Activated CD4-positive, alpha-beta memory T cell treated with anti-CD3 and anti-CD28 coated beads, Interleukin-2, amount 10 ng/mL, durations not matched to agents 7 days and 5 days (primary cell): Measurements from ENCODE around the gene ATP5MC3. TPM values are rescaled to one million over a fixed set of nuclear protein-coding genes. Genes with fewer than 3 reads are reported as not detected.

Source experiments
- CTCF ChIA-PET: fragments of 350-600 bp; sonication (Branson Sonifier 250); formaldehyde crosslinking; loops from one replicate; lab custom pipeline; 2021; ENCODE audit warnings: antibody characterized with exemption, inconsistent platforms; lab: Charles Lee
- POLR2A ChIA-PET: fragments of 350-600 bp; sonication (Branson Sonifier 250); formaldehyde crosslinking; loops from one replicate; lab custom pipeline; 2021; ENCODE audit warnings: antibody characterized with exemption; lab: Charles Lee
- DNase-seq: peaks from one replicate; pipeline ENCODE4 v3.0.0-alpha.2; 2020
- H3K27ac Mint-ChIP-seq: one replicate; pipeline ENCODE4 v1.8.0; 2021; ENCODE audit warnings: mild to moderate bottlenecking, mixed read lengths
- H3K27me3 Mint-ChIP-seq: one replicate; pipeline ENCODE4 v1.8.0; 2021; ENCODE audit warnings: mixed read lengths
- H3K36me3 Mint-ChIP-seq: one replicate; pipeline ENCODE4 v1.8.0; 2021; ENCODE audit warnings: low read depth, mixed read lengths
- H3K4me1 Mint-ChIP-seq: one replicate; pipeline ENCODE4 v1.8.0; 2021; ENCODE audit warnings: mixed read lengths
- H3K4me3 Mint-ChIP-seq: one replicate; pipeline ENCODE4 v1.8.0; 2021; ENCODE audit warnings: mild to moderate bottlenecking, mixed read lengths
- H3K9me3 Mint-ChIP-seq: one replicate; pipeline ENCODE4 v1.8.0; 2021; ENCODE audit warnings: mixed read lengths
- total RNA-seq, 2 experiments: library from RNA; stranded (reverse); gene quantifications; one replicate each; pipeline ENCODE4 v1.2.3, GENCODE V29; 2021

The ATP5MC3 gene
- total RNA-seq, 2 experiments from 2014 or later, result 200 to 210 TPM

GRCh38 chr2:175167076-175167791 is 14.3 kb downstream of the ATP5MC3 start:
- H3K4me3 Mint-ChIP-seq, result peak overlapping the region; percentile 100
- ChIA-PET CTCF (no interaction called here), POLR2A (interaction anchor here (0.8 to 2.2 kb wide), 7 partner anchors 11 to 47 kb away, joined by 3 to 6 read pairs (median 4); no protein-coding TSS in a partner anchor)
- H3K27me3 Mint-ChIP-seq, result no peaks in the 10 kb centered on the region
- peaks cover 61% of the 10 kb centered on the region for H3K4me1 Mint-ChIP-seq
- H3K9me3 Mint-ChIP-seq, result no peaks in the 10 kb centered on the region
- no peak for DNase-seq
- peaks cover 29% of the 10 kb centered on the region for H3K36me3 Mint-ChIP-seq
- H3K27ac Mint-ChIP-seq, result peak overlapping the region; percentile 97

- POLR2A ChIA-PET, result interaction anchor here (0.8 to 2.2 kb wide), 9 partner anchors 11 to 46 kb away, joined by 3 to 6 read pairs (median 4); partner anchors contain the start of gene ATP5MC3
- no peak overlapping the region for H3K27ac Mint-ChIP-seq
- no peak for DNase-seq
- no peaks in the 10 kb centered on the region for H3K9me3 Mint-ChIP-seq
- H3K4me3 Mint-ChIP-seq, result peak overlapping the region; percentile 100
- peaks cover 29% of the 10 kb centered on the region for H3K36me3 Mint-ChIP-seq
- CTCF ChIA-PET, result interaction anchor here (1.1 kb wide), 1 partner anchor 49 kb away, joined by 3 read pairs; no protein-coding TSS in a partner anchor
- peaks cover 55% of the 10 kb centered on the region for H3K4me1 Mint-ChIP-seq
- no peaks in the 10 kb centered on the region for H3K27me3 Mint-ChIP-seq
These were observed 15.2 kb downstream of the ATP5MC3 start for GRCh38 chr2:175166216-175166824.

DNA sequence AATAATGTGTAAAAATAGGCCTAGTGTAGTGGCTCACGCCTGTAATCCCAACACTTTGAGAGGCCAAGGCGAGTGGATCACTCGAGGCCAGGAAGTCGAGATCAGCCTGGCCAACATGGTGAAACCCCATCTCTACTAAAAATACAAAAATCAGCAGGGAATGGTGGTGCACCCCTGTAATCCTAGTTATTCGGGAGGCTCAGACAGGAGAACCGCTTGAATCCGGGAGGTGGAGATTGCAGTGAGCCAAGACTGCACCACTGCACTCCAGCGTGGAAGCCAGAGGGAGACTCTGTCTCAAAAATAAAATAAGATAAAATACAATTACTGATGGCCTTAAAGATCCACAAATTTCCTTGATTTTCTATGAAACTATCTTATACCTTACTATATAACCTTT is 17.3 kb downstream of the ATP5MC3 start:
- Mint-ChIP-seq H3K4me3 (no peak overlapping the region), H3K27me3 (no peaks in the 10 kb centered on the region)

GRCh38 chr2:175158894-175159293 is 22.6 kb downstream of the ATP5MC3 start:
- Mint-ChIP-seq H3K36me3 (peaks cover 39% of the 10 kb centered on the region), H3K9me3 (no peaks in the 10 kb centered on the region), H3K4me3 (no peak overlapping the region), H3K27me3 (no peaks in the 10 kb centered on the region), H3K27ac (no peak overlapping the region), H3K4me1 (peaks cover 31% of the 10 kb centered on the region)
- DNase-seq, result no peak
- CTCF ChIA-PET, result no interaction called here
- POLR2A ChIA-PET, result interaction anchor here (1.6 kb wide), 1 partner anchor 22 kb away, joined by 4 read pairs; no protein-coding TSS in a partner anchor

More for the DNA sequence above, 17.3 kb downstream of the ATP5MC3 start:
- no peak overlapping the region for H3K27ac Mint-ChIP-seq
- CTCF ChIA-PET, result no interaction called here
- H3K4me1 Mint-ChIP-seq, result peaks cover 37% of the 10 kb centered on the region
- POLR2A ChIA-PET, result no interaction called here
- no peak for DNase-seq
- H3K9me3 Mint-ChIP-seq, result no peaks in the 10 kb centered on the region
- peaks cover 25% of the 10 kb centered on the region for H3K36me3 Mint-ChIP-seq

DNA sequence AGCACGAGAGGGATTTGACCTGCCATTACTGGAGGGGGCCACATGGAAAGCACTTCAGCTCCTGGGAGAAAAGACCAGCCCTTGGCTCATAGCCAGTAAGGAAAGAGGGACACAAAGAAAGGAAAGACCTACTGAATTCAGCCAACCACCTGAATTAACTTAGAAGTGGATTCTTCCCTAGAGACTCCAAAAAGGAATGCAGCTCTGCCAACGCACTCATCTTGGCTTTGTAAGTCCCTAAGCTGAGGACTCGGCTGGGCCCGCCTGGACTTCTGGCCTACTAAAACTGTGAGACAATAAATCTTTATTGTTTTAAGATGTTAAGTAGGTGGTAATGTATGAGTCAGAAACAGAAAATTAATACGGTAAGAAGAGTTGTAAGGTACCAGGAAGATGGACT is 25.0 kb downstream of the ATP5MC3 start:
- no peak overlapping the region for H3K4me3 Mint-ChIP-seq
- no peak overlapping the region for H3K27ac Mint-ChIP-seq
- ChIA-PET POLR2A (interaction anchor here (1.6 kb wide), 1 partner anchor 9 kb away, joined by 4 read pairs; no protein-coding TSS in a partner anchor), CTCF (no interaction called here)
- DNase-seq, result no peak
- H3K36me3 Mint-ChIP-seq, result peaks cover 30% of the 10 kb centered on the region
- H3K27me3 Mint-ChIP-seq, result no peaks in the 10 kb centered on the region
- no peaks in the 10 kb centered on the region for H3K9me3 Mint-ChIP-seq
- H3K4me1 Mint-ChIP-seq, result peaks cover 43% of the 10 kb centered on the region

GRCh38 chr2:175154661-175155082 is 26.8 kb downstream of the ATP5MC3 start:
- peak overlapping the region; percentile 5 for H3K4me3 Mint-ChIP-seq
- CTCF ChIA-PET, result interaction anchor here (0.7 kb wide), 1 partner anchor 26 kb away, joined by 3 read pairs; no protein-coding TSS in a partner anchor
- POLR2A ChIA-PET, result interaction anchor here (0.8 to 1.6 kb wide), 4 partner anchors 11 to 16 kb away, joined by 3 to 4 read pairs (median 4); no protein-coding TSS in a partner anchor

DNA sequence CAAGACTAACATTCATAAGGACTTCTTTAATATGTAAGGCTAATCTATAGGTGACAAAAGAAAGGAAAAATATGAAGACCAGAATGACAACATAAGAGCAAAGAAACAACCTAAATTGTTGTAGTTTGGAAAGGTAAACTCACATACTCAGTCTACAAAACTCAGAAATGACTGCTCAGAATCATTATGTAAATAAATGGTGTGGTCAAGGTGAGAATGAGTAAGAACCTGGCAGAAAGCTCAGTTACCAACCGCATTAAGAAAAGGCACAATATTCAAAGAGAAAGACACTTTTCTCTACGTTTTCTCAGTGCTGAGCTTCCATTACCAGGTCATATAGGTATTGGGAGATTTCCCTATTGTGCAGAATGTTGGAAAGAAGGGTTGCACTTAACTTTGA is 29.3 kb downstream of the ATP5MC3 start:
- Mint-ChIP-seq H3K27me3 (no peaks in the 10 kb centered on the region), H3K27ac (no peak overlapping the region), H3K4me1 (peaks cover 43% of the 10 kb centered on the region), H3K4me3 (no peak overlapping the region), H3K36me3 (peaks cover 41% of the 10 kb centered on the region), H3K9me3 (no peaks in the 10 kb centered on the region)
- ChIA-PET CTCF (interaction anchor here (0.9 kb wide), 1 partner anchor 16 kb away, joined by 3 read pairs; the partner anchor contains the start of gene ATF2), POLR2A (interaction anchor here (0.7 to 1.9 kb wide), 5 partner anchors 15 to 47 kb away, joined by 3 to 7 read pairs (median 4); partner anchors contain the start of gene ATF2)
- no peak for DNase-seq

More at GRCh38 chr2:175154661-175155082, 26.8 kb downstream of the ATP5MC3 start:
- Mint-ChIP-seq H3K4me1 (peaks cover 42% of the 10 kb centered on the region), H3K36me3 (peaks cover 32% of the 10 kb centered on the region), H3K27me3 (no peaks in the 10 kb centered on the region), H3K27ac (peak overlapping the region; percentile 84), H3K9me3 (no peaks in the 10 kb centered on the region)
- peak; percentile 17 for DNase-seq

GRCh38 chr2:175151791-175152190 is 29.7 kb downstream of the ATP5MC3 start:
- H3K27ac Mint-ChIP-seq, result no peak overlapping the region
- no peaks in the 10 kb centered on the region for H3K27me3 Mint-ChIP-seq
- no peaks in the 10 kb centered on the region for H3K9me3 Mint-ChIP-seq
- ChIA-PET POLR2A (interaction anchor here (1.0 to 1.9 kb wide), 4 partner anchors 15 to 554 kb away, joined by 3 to 7 read pairs (median 6); partner anchors contain the start of genes ATF2 and WIPF1), CTCF (no interaction called here)
- H3K4me1 Mint-ChIP-seq, result peaks cover 39% of the 10 kb centered on the region
- no peak for DNase-seq
- H3K4me3 Mint-ChIP-seq, result no peak overlapping the region
- H3K36me3 Mint-ChIP-seq, result peaks cover 37% of the 10 kb centered on the region

DNA sequence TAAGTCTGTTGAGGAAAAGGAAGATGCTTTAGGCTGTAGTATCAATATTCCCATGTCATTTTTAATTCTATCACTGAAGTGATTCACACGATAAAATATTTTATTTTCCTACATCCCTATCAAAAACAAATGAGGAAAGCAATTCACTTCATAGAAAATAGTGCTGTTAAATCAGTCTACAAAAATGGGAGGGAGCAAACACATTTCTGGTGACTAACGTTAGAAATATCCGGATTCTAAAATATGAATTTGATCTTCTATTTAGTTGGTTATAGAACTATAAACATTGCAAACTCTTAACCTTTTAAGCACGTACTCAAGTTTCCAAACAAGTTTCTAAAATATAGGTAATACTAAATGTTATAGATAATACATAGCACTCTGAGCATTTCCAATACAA is 34.3 kb downstream of the ATP5MC3 start:
- DNase-seq, result no peak
- H3K4me1 Mint-ChIP-seq, result peaks cover 10% of the 10 kb centered on the region
- H3K4me3 Mint-ChIP-seq, result no peak overlapping the region
- ChIA-PET POLR2A (no interaction called here), CTCF (no interaction called here)
- no peaks in the 10 kb centered on the region for H3K27me3 Mint-ChIP-seq
- no peak overlapping the region for H3K27ac Mint-ChIP-seq
- H3K36me3 Mint-ChIP-seq, result peaks cover 31% of the 10 kb centered on the region
- H3K9me3 Mint-ChIP-seq, result no peaks in the 10 kb centered on the region

DNA sequence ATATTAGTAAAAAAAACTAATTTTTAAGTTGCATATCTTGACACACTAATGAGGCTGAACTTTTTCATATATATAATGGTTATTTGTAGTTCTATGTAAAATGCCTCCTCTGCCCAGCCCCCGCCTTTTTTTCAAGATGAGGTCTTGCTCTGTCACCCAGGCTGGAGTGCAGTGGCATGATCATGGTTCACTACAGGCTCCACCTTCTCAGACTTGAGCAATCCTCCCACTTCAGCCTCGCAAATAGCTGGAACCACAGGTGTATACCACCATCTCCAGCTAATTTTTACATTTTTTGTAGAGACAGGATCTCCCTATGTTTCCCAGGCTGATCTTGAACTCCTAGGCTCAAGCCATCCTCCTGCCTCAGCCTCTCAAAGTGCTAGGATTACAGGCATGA is 37.8 kb downstream of the ATP5MC3 start:
- CTCF ChIA-PET, result no interaction called here
- H3K27ac Mint-ChIP-seq, result no peak overlapping the region
- no peaks in the 10 kb centered on the region for H3K27me3 Mint-ChIP-seq
- peaks cover 21% of the 10 kb centered on the region for H3K36me3 Mint-ChIP-seq
- DNase-seq, result no peak
- POLR2A ChIA-PET, result no interaction called here
- peaks cover under 1% of the 10 kb centered on the region for H3K4me1 Mint-ChIP-seq
- no peaks in the 10 kb centered on the region for H3K9me3 Mint-ChIP-seq
- no peak overlapping the region for H3K4me3 Mint-ChIP-seq

GRCh38 chr2:175143191-175143590 is 38.3 kb downstream of the ATP5MC3 start:
- H3K4me1 Mint-ChIP-seq, result peaks cover 3% of the 10 kb centered on the region
- no peak overlapping the region for H3K4me3 Mint-ChIP-seq

DNA sequence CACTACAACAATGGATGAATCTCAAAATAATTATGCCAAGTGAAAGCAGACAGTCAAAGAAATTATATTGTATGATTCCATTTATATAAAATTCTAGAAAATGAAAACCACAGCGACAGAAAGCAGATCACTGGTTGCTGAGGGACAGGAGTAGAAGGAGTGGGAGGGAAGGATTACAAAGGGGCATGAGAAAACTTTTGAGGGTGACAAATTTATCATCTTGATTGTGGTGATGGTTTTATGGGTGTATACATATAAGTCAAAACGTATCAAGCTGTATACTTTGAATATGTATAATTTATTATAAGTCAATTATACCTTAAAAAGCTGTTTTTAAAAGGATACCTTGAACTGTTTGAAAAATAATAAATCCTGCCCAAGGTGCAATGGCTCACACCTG is 41.2 kb downstream of the ATP5MC3 start:
- no peak overlapping the region for H3K4me3 Mint-ChIP-seq
- peaks cover 43% of the 10 kb centered on the region for H3K36me3 Mint-ChIP-seq
- peaks cover 15% of the 10 kb centered on the region for H3K4me1 Mint-ChIP-seq
- POLR2A ChIA-PET, result no interaction called here
- CTCF ChIA-PET, result no interaction called here
- H3K27me3 Mint-ChIP-seq, result no peaks in the 10 kb centered on the region
- no peak for DNase-seq
- H3K27ac Mint-ChIP-seq, result no peak overlapping the region
- H3K9me3 Mint-ChIP-seq, result no peaks in the 10 kb centered on the region

More at GRCh38 chr2:175143191-175143590, 38.3 kb downstream of the ATP5MC3 start:
- DNase-seq, result no peak
- Mint-ChIP-seq H3K36me3 (peaks cover 22% of the 10 kb centered on the region), H3K27ac (no peak overlapping the region), H3K9me3 (no peaks in the 10 kb centered on the region), H3K27me3 (no peaks in the 10 kb centered on the region)
- ChIA-PET CTCF (no interaction called here), POLR2A (no interaction called here)

DNA sequence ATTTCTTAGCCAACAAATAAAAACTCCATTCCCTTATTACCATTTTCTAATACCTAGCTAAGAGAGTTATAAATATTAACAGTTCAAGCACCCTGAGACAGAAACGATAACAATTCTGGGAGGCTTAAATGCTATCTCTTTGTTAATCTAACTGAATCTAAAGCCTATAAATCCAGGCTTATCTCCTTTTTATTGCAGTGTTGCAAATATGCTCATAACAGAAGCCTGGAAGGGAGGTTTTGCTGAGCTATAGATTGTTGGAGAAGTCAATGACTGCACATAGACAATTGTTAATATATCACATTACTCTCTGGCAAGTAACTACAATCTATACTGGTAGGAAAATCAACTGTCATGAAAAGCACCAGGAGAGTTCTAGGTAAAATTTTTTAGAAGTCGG is 43.7 kb downstream of the ATP5MC3 start:
- Mint-ChIP-seq H3K9me3 (no peaks in the 10 kb centered on the region), H3K36me3 (peaks cover 50% of the 10 kb centered on the region), H3K27me3 (no peaks in the 10 kb centered on the region), H3K27ac (no peak overlapping the region), H3K4me1 (peaks cover 15% of the 10 kb centered on the region), H3K4me3 (no peak overlapping the region)
- no peak for DNase-seq
- ChIA-PET POLR2A (no interaction called here), CTCF (no interaction called here)
